ENCODE measurements around the gene HBG2.
"Not testable (repeated sequence)": the region's sequence is repeated elsewhere in the genome, so short reads cannot be mapped to it uniquely, and the experiment has no call there.

HBG2 gene

GRCh38 chr11:5254646-5255413 lies at the start of gene HBG2:
HBG2 (minus strand) TSS chr11:5254781; CDS start chr11:5254728, 53 bp downstream.
- not testable (repeated sequence) for DNase-seq

- no peak for DNase-seq
Measured at GRCh38 chr11:5304046-5304445, 49.5 kb upstream of the HBG2 start.

DNA sequence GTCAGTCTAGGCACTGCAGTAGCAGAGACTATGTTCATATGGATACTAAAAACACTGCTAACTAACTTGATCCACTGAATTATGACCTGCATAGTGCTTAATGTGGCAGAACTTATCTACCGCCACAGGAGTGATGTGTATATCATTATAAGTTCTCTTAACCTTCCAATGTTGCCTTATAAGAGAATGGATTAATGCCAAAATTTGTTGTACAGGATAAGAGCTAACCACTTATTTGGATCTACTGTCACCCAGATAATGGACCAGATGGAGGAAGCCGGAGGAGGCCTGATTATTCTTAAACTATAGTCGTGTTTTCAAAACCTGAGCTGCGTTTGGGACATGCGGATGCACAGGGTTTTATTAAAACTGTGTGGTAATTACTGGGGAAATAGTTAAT lies 49.0 kb upstream of the HBG2 start:
- no peak for DNase-seq

GRCh38 chr11:5301846-5302245 lies 47.3 kb upstream of the HBG2 start, which contains the start of gene OR51B4:
OR51B4 (minus strand) TSS chr11:5301946; CDS start chr11:5301946, 0 bp downstream.
- no peak for DNase-seq

DNA sequence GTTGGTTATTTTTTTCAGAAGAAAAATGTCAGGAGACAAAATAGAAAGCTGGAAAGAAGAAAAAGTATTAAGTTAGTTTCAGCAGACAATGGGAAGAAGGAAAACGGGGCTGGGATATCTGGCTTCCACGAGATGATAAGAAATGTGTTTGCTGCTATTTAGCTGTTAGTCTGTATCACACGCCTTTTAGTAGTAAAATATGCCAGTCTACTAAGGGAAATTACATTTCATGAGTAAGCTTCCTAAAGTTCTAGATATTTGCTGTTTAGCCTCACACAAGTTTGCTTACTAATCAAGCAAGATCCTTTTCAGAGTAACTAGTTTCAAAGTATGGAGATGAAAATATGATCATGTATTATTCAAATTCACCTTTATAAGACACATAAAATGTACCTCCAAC lies 45.7 kb upstream of the HBG2 start:
- no peak for DNase-seq

DNA sequence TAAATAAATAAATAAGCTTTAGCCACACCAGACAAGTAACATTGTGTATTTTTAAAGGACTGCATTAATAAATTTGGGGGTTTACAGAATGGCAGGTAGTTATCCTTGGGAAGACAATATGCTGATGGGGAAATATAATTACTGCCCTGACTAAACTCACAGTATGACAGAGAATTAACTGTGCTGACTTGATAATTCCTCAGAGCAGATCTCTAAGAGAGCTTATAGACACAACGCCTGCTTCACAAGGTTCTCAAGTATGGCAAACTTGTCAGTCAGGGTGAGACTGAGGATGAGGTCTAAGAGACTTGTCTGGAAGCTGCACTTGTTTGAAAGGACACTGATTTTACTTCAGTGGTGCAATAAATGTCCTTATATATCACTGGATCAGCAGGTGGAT lies 43.9 kb upstream of the HBG2 start:
- DNase-seq: no peak

DNA sequence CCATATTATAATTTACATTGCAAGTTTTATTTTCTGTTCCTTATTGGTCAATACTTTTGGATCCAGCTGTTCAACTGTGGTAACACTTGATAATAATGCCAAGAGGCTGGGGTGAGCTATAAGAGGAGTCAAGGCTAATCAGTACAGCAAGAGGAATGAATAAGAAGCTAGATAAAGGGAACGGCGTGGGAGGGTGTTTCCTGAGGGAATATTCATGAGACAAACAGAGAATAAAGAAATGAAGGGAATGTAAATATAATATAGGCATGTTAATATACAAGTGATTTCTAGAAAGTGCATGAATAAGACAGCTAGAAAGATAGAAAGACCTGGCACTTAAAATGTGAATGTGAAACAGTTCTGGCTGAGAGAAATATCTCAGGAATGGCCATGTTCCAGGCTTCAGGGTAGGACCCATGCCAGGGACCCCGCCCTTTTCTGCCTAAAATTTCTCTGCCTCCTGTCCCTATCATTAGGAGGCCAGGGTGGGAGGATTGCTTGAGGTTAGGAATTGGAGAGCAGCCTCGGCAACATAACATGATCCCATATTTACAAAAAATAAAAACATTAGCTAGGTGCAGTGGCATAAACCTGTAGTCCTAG lies 43.2 kb upstream of the HBG2 start:
- no peak for DNase-seq

GRCh38 chr11:5294342-5294995 lies 39.9 kb upstream of the HBG2 start:
- DNase-seq: not testable (repeated sequence)

DNA sequence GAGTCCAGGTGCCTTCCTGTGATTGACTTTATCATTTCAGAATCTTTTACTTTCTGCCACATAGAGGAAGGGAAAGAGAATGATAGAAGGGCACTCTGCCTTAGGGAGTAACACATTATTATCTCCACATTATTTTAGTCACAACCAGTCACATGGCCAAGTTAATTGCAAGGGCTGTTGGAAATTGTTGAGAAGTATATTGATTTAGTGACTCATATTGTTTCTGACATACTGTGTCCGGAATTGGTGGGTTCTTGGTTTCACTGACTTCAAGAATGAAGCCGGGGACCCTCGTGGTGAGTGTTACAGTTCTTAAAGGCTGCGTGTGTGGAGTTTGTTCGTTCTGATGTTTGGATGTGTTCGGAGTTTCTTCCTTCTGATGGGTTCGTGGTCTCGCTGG lies 38.4 kb upstream of the HBG2 start:
- no peak for DNase-seq

GRCh38 chr11:5291207-5291838 lies 36.7 kb upstream of the HBG2 start:
- no peak for DNase-seq

DNA sequence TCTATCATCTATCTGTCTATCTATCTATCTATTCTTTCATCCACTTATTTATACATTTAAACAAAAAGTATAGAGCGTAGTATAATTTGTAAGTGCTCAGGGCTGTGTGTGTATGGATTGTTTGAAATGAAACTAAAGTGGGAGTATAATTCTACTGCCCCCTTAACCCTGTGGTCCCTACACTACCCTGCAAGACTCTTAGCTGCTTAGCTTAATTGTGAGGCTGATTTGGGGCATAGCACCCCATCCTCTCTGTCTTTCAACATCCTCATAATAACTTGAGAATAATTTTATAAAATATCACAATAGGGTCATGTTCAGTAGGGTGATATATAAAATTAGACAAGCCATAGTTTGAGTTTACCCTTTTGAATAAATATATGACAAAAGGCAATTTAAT lies 35.5 kb upstream of the HBG2 start:
- no peak for DNase-seq

DNA sequence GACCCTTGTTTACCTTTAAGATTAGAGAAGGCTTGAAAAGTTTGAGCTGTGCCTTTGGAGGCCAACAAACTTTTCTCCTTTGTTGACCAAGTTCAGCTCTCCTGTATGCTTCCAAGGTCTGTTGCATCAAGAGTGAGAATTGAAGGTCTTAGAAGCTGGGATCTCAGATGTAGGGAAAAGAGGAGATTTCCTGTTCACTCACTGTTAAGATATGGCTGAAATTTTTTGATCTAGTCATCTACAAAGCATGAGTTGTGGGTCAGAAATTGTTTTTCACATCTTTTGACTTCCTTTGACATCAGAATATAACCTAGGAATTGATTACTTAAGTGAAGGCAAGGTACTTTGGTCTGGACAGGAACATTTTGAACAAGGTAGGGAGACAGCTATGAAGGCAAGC lies 35.1 kb upstream of the HBG2 start:
- no peak for DNase-seq

- no peak for DNase-seq
Measured at GRCh38 chr11:5288906-5289550, 34.4 kb upstream of the HBG2 start.

GRCh38 chr11:5288108-5288905 lies 33.7 kb upstream of the HBG2 start:
- DNase-seq: no peak

DNA sequence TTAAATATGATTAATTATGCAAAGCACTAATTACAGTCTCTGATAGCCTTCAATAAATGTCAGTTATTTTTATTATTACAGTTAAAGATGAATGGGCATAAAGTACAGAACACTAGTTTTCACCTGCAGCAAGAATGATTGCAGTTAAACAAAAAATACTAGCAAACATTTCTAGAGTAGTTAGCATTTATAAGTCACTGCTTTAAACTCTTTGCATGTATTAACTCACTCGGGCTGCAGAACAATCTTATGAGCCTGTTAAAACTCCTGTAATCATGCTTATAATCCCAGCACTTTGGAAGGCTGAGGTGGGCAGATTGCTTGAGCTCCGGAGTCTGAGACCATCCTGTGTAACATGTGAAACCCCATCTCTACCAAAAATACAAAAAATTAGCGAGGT lies 32.3 kb upstream of the HBG2 start:
- no peak for DNase-seq

DNA sequence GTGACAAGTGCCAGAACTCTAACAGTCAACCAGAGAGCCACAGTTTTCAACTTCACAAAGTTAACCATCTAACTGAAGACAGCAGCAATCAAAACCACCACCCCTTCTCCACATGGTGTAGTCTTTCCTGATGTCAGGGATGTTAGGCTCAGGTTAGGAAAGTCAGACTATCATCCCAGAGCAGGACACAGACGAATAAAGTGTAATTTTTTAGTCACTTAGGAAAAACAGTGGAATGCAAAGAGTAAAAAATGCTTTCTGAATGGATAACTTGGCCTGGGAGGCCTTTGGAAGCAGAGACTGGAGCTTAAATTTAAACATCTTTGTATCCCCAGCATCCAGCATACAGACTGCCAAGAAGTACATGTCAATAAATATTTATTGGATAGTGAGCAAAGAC lies 31.8 kb upstream of the HBG2 start:
- no peak for DNase-seq

GRCh38 chr11:5285703-5286340 lies 31.2 kb upstream of the HBG2 start:
- no peak for DNase-seq

GRCh38 chr11:5284637-5285036 lies 30.1 kb upstream of the HBG2 start:
- DNase-seq: no peak

GRCh38 chr11:5283882-5284281 lies 29.3 kb upstream of the HBG2 start:
- no peak for DNase-seq

DNA sequence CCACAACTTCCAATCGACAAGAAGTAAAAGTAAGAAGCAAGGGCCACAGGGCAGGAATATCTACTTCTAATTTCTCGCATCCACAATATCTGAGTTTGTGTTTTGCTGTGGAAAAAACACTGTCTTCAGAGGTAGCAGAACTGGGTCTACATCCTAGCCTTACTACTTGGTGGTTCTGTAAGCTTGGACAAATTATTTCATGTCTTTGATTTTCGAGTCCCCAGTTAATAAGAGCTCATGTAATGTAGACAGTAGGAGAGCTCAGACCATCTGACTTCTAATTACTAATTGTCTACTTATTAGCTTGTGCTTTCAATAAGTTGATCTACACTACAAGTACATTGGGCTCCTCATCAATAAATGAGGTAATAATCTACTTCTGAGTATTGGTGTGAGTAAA lies 28.5 kb upstream of the HBG2 start:
- DNase-seq: no peak

GRCh38 chr11:5282628-5283027 lies 28.0 kb upstream of the HBG2 start:
- no peak for DNase-seq

GRCh38 chr11:5281596-5281995 lies 27.0 kb upstream of the HBG2 start:
- DNase-seq: no peak

Measured in NCI-H1436 (cell line).